ENCODE measurements around the gene STK11IP. TPM values are rescaled to one million over a fixed set of nuclear protein-coding genes. Genes with fewer than 3 reads are reported as not detected.

The STK11IP gene
- total and polyA plus RNA-seq, 9 of the 15 experiments (the other 6 are each of a cell fraction or from before 2014, with no cell fraction given) = 0.52 to 21.7 (median 5.6) TPM

- TF ChIP-seq NUFIP1 (IDR thresholded peaks at IDR 0.05; ENCODE audit: partially characterized antibody) (no peak), BRD4 (IDR thresholded peaks at IDR 0.05) (no peak), GMEB1 (CRISPR knock-in tag; IDR thresholded peaks at IDR 0.05) (no peak), ZZZ3 (IDR thresholded peaks at IDR 0.05) (no peak), ZKSCAN3 (CRISPR knock-in tag; IDR thresholded peaks at IDR 0.05) (no peak), RAD21 (CRISPR knock-in tag; conservative IDR thresholded peaks at IDR 0.05 in 1 of 2, IDR thresholded peaks at IDR 0.05 in 1 of 2) (no peak), MAFF (IDR thresholded peaks at IDR 0.05; ENCODE audit: low read length) (no peak), NCOR1 (IDR thresholded peaks at IDR 0.05) (peak; percentile 95), HNRNPL (IDR thresholded peaks at IDR 0.05; ENCODE audit: low read depth, low read length) (no peak), ZNF212 (CRISPR knock-in tag; IDR thresholded peaks at IDR 0.05) (no peak), SMARCA5 (IDR thresholded peaks at IDR 0.05) (no peak), CXXC5 (CRISPR knock-in tag; IDR thresholded peaks at IDR 0.05) (peak; percentile 56), TAF9B (IDR thresholded peaks at IDR 0.05; ENCODE audit: partially characterized antibody) (peak; percentile 59), PHF8 (IDR thresholded peaks at IDR 0.05; ENCODE audit: borderline replicate concordance, low read length) (no peak), PTTG1 (tag; IDR thresholded peaks at IDR 0.05; ENCODE audit: low read depth) (no peak), YY1 (IDR thresholded peaks at IDR 0.05; ENCODE audit: borderline replicate concordance in 1 of 3, control insufficient read depth in 1 of 3, extremely low read depth in 1 of 3, insufficient read depth in 3 of 3, insufficient read length in 1 of 3, insufficient replicate concordance in 2 of 3, low read depth in 1 of 3, low read length in 2 of 3) (no peak), ZNF324 (CRISPR knock-in tag; IDR thresholded peaks at IDR 0.05) (no peak), NFE2 (IDR thresholded peaks at IDR 0.05; ENCODE audit: low read depth) (no peak)
- TF ChIP-seq, protein P1, sequence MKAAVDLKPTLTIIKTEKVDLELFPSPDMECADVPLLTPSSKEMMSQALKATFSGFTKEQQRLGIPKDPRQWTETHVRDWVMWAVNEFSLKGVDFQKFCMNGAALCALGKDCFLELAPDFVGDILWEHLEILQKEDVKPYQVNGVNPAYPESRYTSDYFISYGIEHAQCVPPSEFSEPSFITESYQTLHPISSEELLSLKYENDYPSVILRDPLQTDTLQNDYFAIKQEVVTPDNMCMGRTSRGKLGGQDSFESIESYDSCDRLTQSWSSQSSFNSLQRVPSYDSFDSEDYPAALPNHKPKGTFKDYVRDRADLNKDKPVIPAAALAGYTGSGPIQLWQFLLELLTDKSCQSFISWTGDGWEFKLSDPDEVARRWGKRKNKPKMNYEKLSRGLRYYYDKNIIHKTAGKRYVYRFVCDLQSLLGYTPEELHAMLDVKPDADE (conservative IDR thresholded peaks at IDR 0.05; ENCODE audit: control insufficient read depth, low read depth, low read length) = 0 out of 2 replicates have a peak, but pooled peaks have one; percentile 39
- TF ChIP-seq, protein P2, sequence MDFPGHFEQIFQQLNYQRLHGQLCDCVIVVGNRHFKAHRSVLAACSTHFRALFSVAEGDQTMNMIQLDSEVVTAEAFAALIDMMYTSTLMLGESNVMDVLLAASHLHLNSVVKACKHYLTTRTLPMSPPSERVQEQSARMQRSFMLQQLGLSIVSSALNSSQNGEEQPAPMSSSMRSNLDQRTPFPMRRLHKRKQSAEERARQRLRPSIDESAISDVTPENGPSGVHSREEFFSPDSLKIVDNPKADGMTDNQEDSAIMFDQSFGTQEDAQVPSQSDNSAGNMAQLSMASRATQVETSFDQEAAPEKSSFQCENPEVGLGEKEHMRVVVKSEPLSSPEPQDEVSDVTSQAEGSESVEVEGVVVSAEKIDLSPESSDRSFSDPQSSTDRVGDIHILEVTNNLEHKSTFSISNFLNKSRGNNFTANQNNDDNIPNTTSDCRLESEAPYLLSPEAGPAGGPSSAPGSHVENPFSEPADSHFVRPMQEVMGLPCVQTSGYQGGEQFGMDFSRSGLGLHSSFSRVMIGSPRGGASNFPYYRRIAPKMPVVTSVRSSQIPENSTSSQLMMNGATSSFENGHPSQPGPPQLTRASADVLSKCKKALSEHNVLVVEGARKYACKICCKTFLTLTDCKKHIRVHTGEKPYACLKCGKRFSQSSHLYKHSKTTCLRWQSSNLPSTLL (IDR thresholded peaks at IDR 0.05) = 0 out of 2 replicates have a peak, but pooled peaks have one; percentile 23
- TF ChIP-seq, protein P3, sequence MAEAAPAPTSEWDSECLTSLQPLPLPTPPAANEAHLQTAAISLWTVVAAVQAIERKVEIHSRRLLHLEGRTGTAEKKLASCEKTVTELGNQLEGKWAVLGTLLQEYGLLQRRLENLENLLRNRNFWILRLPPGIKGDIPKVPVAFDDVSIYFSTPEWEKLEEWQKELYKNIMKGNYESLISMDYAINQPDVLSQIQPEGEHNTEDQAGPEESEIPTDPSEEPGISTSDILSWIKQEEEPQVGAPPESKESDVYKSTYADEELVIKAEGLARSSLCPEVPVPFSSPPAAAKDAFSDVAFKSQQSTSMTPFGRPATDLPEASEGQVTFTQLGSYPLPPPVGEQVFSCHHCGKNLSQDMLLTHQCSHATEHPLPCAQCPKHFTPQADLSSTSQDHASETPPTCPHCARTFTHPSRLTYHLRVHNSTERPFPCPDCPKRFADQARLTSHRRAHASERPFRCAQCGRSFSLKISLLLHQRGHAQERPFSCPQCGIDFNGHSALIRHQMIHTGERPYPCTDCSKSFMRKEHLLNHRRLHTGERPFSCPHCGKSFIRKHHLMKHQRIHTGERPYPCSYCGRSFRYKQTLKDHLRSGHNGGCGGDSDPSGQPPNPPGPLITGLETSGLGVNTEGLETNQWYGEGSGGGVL (CRISPR knock-in tag; IDR thresholded peaks at IDR 0.05) = no peak
Measured at GRCh38 chr2:219571311-219572236, 26.1 kb upstream of the STK11IP start, which contains the start of gene OBSL1 (continued).

All from K562 (cell line).